ENCODE data around the gene WIPI1. TPM values are rescaled to one million over a fixed set of nuclear protein-coding genes. Genes with fewer than 3 reads are reported as not detected.
A peak's percentile ranks its signal among the peaks of the same experiment; 100 is the strongest.

WIPI1 gene
- total and polyA plus RNA-seq, 10 of the 15 experiments (the other 5 are each of a cell fraction or from before 2014, with no cell fraction given) = 6.5 to 44.5 (median 26.2) TPM

DNA sequence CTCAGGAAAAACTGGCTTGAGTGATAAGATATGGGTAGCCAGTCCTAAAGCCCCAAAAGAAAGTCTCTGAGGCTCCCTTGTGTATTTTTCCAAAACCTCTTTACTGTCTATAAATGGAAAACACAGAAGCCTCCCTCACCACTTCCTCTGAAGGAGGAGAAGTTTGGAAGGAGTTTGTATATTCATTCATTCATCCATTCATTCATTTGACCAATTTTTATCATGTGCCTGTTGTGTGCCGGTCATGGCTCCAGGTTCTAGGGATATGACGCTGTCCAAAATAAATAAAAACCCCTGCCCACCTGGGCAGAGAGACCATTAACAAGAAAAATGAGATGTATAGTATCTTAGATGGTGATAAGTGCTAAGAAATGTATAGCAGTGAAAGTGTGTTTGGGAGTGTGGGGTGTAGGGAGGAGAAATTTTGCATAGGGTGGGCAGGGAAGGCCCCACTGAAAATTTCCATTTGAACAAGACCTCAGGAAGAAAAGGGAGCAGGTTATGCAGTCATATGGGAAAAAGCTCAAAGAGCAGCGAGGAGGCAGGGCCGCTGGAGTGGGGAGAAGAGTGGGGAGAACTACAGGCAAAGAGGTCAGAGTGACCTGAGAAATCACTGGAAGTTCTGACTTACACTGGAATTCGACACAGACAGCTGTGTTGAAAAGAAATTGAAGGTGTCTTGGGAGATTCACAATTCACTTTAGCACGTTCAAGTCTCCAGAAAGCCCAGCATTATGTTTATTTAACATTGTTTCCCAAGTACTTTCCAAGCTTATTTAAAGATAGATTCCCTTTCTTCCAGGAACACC, 6.1 kb upstream of the WIPI1 start:
- no peak for ATAC-seq
- H3K27ac ChIP-seq (ENCODE audit: control insufficient read depth, insufficient read depth) = no peak overlapping the region; the same call in 1 of the 2 replicates
- 50% methylated on average over 6 of the region's 6 CpGs for WGBS (ENCODE audit: insufficient coverage, insufficient replicate concordance, low lambda C conversion rate, missing lambda C conversion rate)
- H3K4me3 ChIP-seq = no peak overlapping the region
- H3K27me3 ChIP-seq (replicated peaks in 1 of 2; ENCODE audit: control insufficient read depth in 2 of 2, insufficient read depth in 2 of 2, low read length in 1 of 2) = no peaks in the 10 kb centered on the region
- H3K79me2 ChIP-seq (ENCODE audit: control insufficient read depth, insufficient read depth, low read length) = no peaks in the 10 kb centered on the region
- ChIA-PET CTCF (interaction anchor here (0.7 to 8.5 kb wide), 21 partner anchors 9 to 503 kb away, joined by 3 to 119 read pairs (median 5); no protein-coding TSS in a partner anchor), POLR2A (interaction anchor here (1.2 to 1.7 kb wide), 2 partner anchors 10 to 35 kb away, joined by 4 to 8 read pairs; no protein-coding TSS in a partner anchor), RAD21 (ENCODE audit: unreplicated experiment) (interaction anchor here (0.6 to 14.6 kb wide), 13 partner anchors 9 to 779 kb away, joined by 3 to 157 read pairs (median 5); partner anchors contain the start of genes ARSG and SLC16A6), SMC1A (ENCODE audit: uncharacterized antibody, unreplicated experiment) (interaction anchor here (0.6 to 16.2 kb wide), 12 partner anchors 24 to 303 kb away, joined by 3 to 288 read pairs (median 8); no protein-coding TSS in a partner anchor)
- no peaks in the 10 kb centered on the region for H3K36me3 ChIP-seq (ENCODE audit: control insufficient read depth in 2 of 2, insufficient read depth in 2 of 2, low read length in 1 of 2)
- no peak for DNase-seq (ENCODE audit: low read depth, low spot score)
- intact Hi-C loops (cut with micrococcal nuclease; ENCODE audit: unreplicated experiment) = loop anchor here (1.0 to 10.0 kb wide), 8 partner anchors 27 to 499 kb away; no protein-coding TSS in a partner anchor
- H3K4me1 ChIP-seq (ENCODE audit: control insufficient read depth, insufficient read depth, low read length) = peaks cover 37% of the 10 kb centered on the region
- in situ Hi-C loops (cut with MboI) = loop anchor here (10.0 kb wide), 1 partner anchor 499 kb away; no protein-coding TSS in a partner anchor
- H3K9me3 ChIP-seq (replicated peaks; ENCODE audit: control insufficient read depth, insufficient read depth, low read length) = no peaks in the 10 kb centered on the region; the same call in 2 of the 3 replicates
- no TSS peak for BruUV-seq (replicated peaks)
- TF ChIP-seq CREB1 (IDR thresholded peaks at IDR 0.05; ENCODE audit: low read depth) (no peak), RFX5 (IDR thresholded peaks at IDR 0.05; ENCODE audit: low read depth, low read length) (no peak), ZNF24 (IDR thresholded peaks at IDR 0.05) (peak; percentile 70), NFYA (IDR thresholded peaks at IDR 0.05; ENCODE audit: borderline replicate concordance, low read depth, low read length) (no peak), SUZ12 (IDR thresholded peaks at IDR 0.05; ENCODE audit: unreplicated experiment) (no peak)
- no peaks in the 10 kb centered on the region for H4K20me1 ChIP-seq (ENCODE audit: control insufficient read depth, insufficient read depth)
- no peak overlapping the region for H3K4me2 ChIP-seq (ENCODE audit: control insufficient read depth, insufficient read depth)
- H3K9ac ChIP-seq (ENCODE audit: control insufficient read depth, insufficient read depth, low read length) = no peak overlapping the region
- no peak for FAIRE-seq
- H2AFZ ChIP-seq (ENCODE audit: control insufficient read depth, low read depth, low read length) = no peak overlapping the region; the same call in 1 of the 2 replicates
